Neutrophil (primary cell): Measurements from ENCODE around the gene KRTAP6-1.

Experiments used
- H3K27ac ChIP-seq: fragments of 200-600 bp; sonication (generic); 2 replicates; pipeline ENCODE4 v1.5.1; 2016; ENCODE audit warnings: mild to moderate bottlenecking, moderate library complexity
- H3K27me3 ChIP-seq: fragments of 200-600 bp; sonication (generic); 2 replicates; pipeline ENCODE4 v1.6.0; 2016; ENCODE audit warnings: mild to moderate bottlenecking
- H3K36me3 ChIP-seq: fragments of 200-600 bp; sonication (generic); 2 replicates; pipeline ENCODE4 v1.5.1; 2017
- H3K4me1 ChIP-seq, 2 experiments: fragments of 200-600 bp in 1 of 2; sonication (generic) in 1 of 2; 1 replicate in 1 of 2; 2 replicates in 1 of 2; pipeline versions ENCODE4 v1.5.1 to v1.6.1; 2013 to 2016; ENCODE audit warnings: low read depth in 1 of 2, low read length in 1 of 2, mild to moderate bottlenecking in 1 of 2, moderate library complexity in 1 of 2; ENCODE audit not compliant: control insufficient read depth in 1 of 2, insufficient read depth in 1 of 2
- H3K4me3 ChIP-seq, 2 experiments: fragments of 200-600 bp in 1 of 2; sonication (generic) in 1 of 2; 1 replicate in 1 of 2; 2 replicates in 1 of 2; pipeline ENCODE4 v1.5.1; 2013 to 2016; ENCODE audit warnings: low read depth in 1 of 2, low read length in 1 of 2, mild to moderate bottlenecking in 1 of 2, moderate library complexity in 1 of 2
- H3K9me3 ChIP-seq: fragments of 200-600 bp; sonication (generic); 2 replicates; pipeline ENCODE4 v1.5.1; 2016
- CTCF ChIP-seq: fragments of 200-600 bp; sonication (generic); IDR thresholded peaks from 2 replicates; pipeline ENCODE4 v1.5.1; 2016; ENCODE audit warnings: antibody characterized with exemption

The KRTAP6-1 gene

GRCh38 chr21:30634906-30635305 lies 21.2 kb upstream of the KRTAP6-1 start, which contains the start of gene KRTAP20-2:
TSS of gene KRTAP20-2 (plus strand) at chr21:30635206. CDS start at chr21:30635264, 58 bp downstream.
- no peaks in the 10 kb centered on the region for H3K36me3 ChIP-seq
- no peaks in the 10 kb centered on the region for H3K27me3 ChIP-seq
- no peak within 1 kb of the TSS for H3K4me3 ChIP-seq
- H3K4me1 ChIP-seq = no peaks in the 10 kb centered on the region
- TF ChIP-seq CTCF = no peak
- no peaks in the 10 kb centered on the region for H3K9me3 ChIP-seq
- no peak within 1 kb of the TSS for H3K27ac ChIP-seq

GRCh38 chr21:30629200-30629599 lies 15.5 kb upstream of the KRTAP6-1 start:
- Histone ChIP-seq H3K4me3 (no peak overlapping the region), H3K36me3 (no peaks in the 10 kb centered on the region), H3K9me3 (no peaks in the 10 kb centered on the region), H3K4me1 (no peaks in the 10 kb centered on the region), H3K27me3 (no peaks in the 10 kb centered on the region), H3K27ac (no peak overlapping the region)
- TF ChIP-seq CTCF = no peak

GRCh38 chr21:30628109-30628508 lies 14.4 kb upstream of the KRTAP6-1 start:
- Histone ChIP-seq H3K4me3 (no peak overlapping the region), H3K36me3 (no peaks in the 10 kb centered on the region), H3K27ac (no peak overlapping the region), H3K27me3 (no peaks in the 10 kb centered on the region), H3K9me3 (no peaks in the 10 kb centered on the region), H3K4me1 (no peaks in the 10 kb centered on the region)
- TF ChIP-seq CTCF = no peak

- H3K9me3 ChIP-seq = no peaks in the 10 kb centered on the region
- no peaks in the 10 kb centered on the region for H3K27me3 ChIP-seq
- H3K36me3 ChIP-seq = no peaks in the 10 kb centered on the region
- H3K4me1 ChIP-seq = no peaks in the 10 kb centered on the region
- no peak overlapping the region for H3K27ac ChIP-seq
- no peak overlapping the region for H3K4me3 ChIP-seq
- no peak for TF ChIP-seq CTCF
Observed at GRCh38 chr21:30625449-30626165, 11.9 kb upstream of the KRTAP6-1 start.

- no peak overlapping the region for H3K4me3 ChIP-seq
- H3K36me3 ChIP-seq = no peaks in the 10 kb centered on the region
- no peaks in the 10 kb centered on the region for H3K27me3 ChIP-seq
- H3K4me1 ChIP-seq = no peaks in the 10 kb centered on the region
- no peak for TF ChIP-seq CTCF
- no peak overlapping the region for H3K27ac ChIP-seq
- no peaks in the 10 kb centered on the region for H3K9me3 ChIP-seq
Observed at GRCh38 chr21:30623362-30623761, 9.6 kb upstream of the KRTAP6-1 start.
